Smooth muscle cell (in vitro differentiated cells): ENCODE measurements around the gene TCF12. TPM values are rescaled to one million over a fixed set of nuclear protein-coding genes. Genes with fewer than 3 reads are reported as not detected.

Experiments
- DNase-seq: peaks from one replicate; lab custom pipeline; 2025; ENCODE audit not compliant: unreplicated experiment; lab: John Stamatoyannopoulos, UW
- H2AFZ ChIP-seq: fragments of 200-600 bp; sonication (generic); 2 replicates; pipeline ENCODE4 v1.6.0; 2016; ENCODE audit warnings: antibody characterized with exemption, low read depth, mild to moderate bottlenecking
- H3F3A ChIP-seq: fragments of 200-600 bp; sonication (generic); 2 replicates; pipeline ENCODE4 v1.6.0; 2017; ENCODE audit warnings: antibody characterized with exemption, low read depth
- H3K27ac ChIP-seq: fragments of 200-600 bp; sonication (generic); 2 replicates; pipeline ENCODE4 v1.5.1; 2016; ENCODE audit warnings: low read depth, mild to moderate bottlenecking
- H3K27me3 ChIP-seq: fragments of 200-600 bp; sonication (generic); 2 replicates; pipeline ENCODE4 v1.6.1; 2016; ENCODE audit warnings: low read depth, mild to moderate bottlenecking
- H3K36me3 ChIP-seq: fragments of 200-600 bp; sonication (generic); 2 replicates; pipeline ENCODE4 v1.5.1; 2016; ENCODE audit warnings: low read depth
- H3K4me1 ChIP-seq: fragments of 200-600 bp; sonication (generic); 2 replicates; pipeline ENCODE4 v1.5.1; 2016; ENCODE audit warnings: low read depth
- H3K4me2 ChIP-seq: fragments of 200-600 bp; sonication (generic); 2 replicates; pipeline ENCODE4 v1.6.0; 2016; ENCODE audit warnings: mild to moderate bottlenecking
- H3K4me3 ChIP-seq: fragments of 200-600 bp; sonication (generic); 2 replicates; pipeline ENCODE4 v1.5.1; 2016; ENCODE audit warnings: mild to moderate bottlenecking
- H3K79me2 ChIP-seq: fragments of 200-600 bp; sonication (generic); 2 replicates; pipeline ENCODE4 v1.6.0; 2016; ENCODE audit warnings: low read depth, mild to moderate bottlenecking
- H3K9ac ChIP-seq: fragments of 200-600 bp; sonication (generic); 2 replicates; pipeline ENCODE4 v1.6.0; 2016; ENCODE audit warnings: low read depth
- H3K9me3 ChIP-seq: fragments of 200-600 bp; sonication (generic); replicated peaks from 2 replicates; pipeline ENCODE4 v1.5.1; 2016; ENCODE audit warnings: low read depth
- H4K20me1 ChIP-seq: fragments of 200-600 bp; sonication (generic); 2 replicates; pipeline ENCODE4 v1.6.0; 2016; ENCODE audit warnings: low read depth
- CTCF ChIP-seq: fragments of 200-600 bp; sonication (generic); IDR thresholded peaks from 2 replicates; pipeline ENCODE4 v1.5.1; 2017; ENCODE audit warnings: borderline replicate concordance, mild to moderate bottlenecking, antibody characterized with exemption; ENCODE audit not compliant: insufficient read depth, poor library complexity, severe bottlenecking
- WGBS: methylation state at CpG from one replicate; pipeline ENCODE4 v1.1.7; 2016; ENCODE audit warnings: low lambda C conversion rate; 5-methylcytosine and 5-hydroxymethylcytosine counted together
- polyA plus RNA-seq: library from polyadenylated mRNA; unstranded; fragments of >200 nt; fragmentation: Nextera tagmentation; extraction: Ambion mirVana; gene quantifications from 2 replicates; pipeline ENCODE4 v1.2.1, GENCODE V29; 2016
- total RNA-seq: library from RNA; depleted of rRNA; stranded (reverse); fragments of >200 nt; gene quantifications from 2 replicates; pipeline ENCODE4 v1.2.3, GENCODE V29; 2014

The TCF12 gene
- total and polyA plus RNA-seq, 2 experiments from 2014 or later, result 54.1 to 302 TPM

- Histone ChIP-seq H3K79me2 (peaks cover 98% of the 10 kb centered on the region), H3K27me3 (no peaks in the 10 kb centered on the region), H3K4me2 (no peak overlapping the region), H3K9me3 (no peaks in the 10 kb centered on the region), H3K36me3 (no peaks in the 10 kb centered on the region), H3K4me1 (peaks cover 7% of the 10 kb centered on the region), H4K20me1 (peaks cover 97% of the 10 kb centered on the region), H3K27ac (no peak overlapping the region), H2AFZ (no peak overlapping the region), H3K9ac (no peak overlapping the region), H3F3A (no peaks in the 10 kb centered on the region), H3K4me3 (no peak overlapping the region)
- WGBS, result 87% methylated on average over 1 of the region's 1 CpG
- no peak for TF ChIP-seq CTCF
- DNase-seq, result no peak
Measured at GRCh38 chr15:56973463-56973862, 55.0 kb downstream of the TCF12 start.

GRCh38 chr15:56977232-56977631, 58.8 kb downstream of the TCF12 start:
- Histone ChIP-seq H3K79me2 (peaks cover 98% of the 10 kb centered on the region), H2AFZ (no peak overlapping the region), H3K36me3 (no peaks in the 10 kb centered on the region), H3K27ac (no peak overlapping the region), H4K20me1 (peaks cover 97% of the 10 kb centered on the region), H3K4me3 (no peak overlapping the region), H3F3A (no peaks in the 10 kb centered on the region), H3K9ac (no peak overlapping the region), H3K4me1 (no peaks in the 10 kb centered on the region), H3K9me3 (no peaks in the 10 kb centered on the region), H3K4me2 (no peak overlapping the region), H3K27me3 (no peaks in the 10 kb centered on the region)
- no peak for DNase-seq
- whole genome bisulfite sequencing, result 87% methylated on average over 9 of the region's 9 CpGs
- TF ChIP-seq CTCF, result no peak

DNA sequence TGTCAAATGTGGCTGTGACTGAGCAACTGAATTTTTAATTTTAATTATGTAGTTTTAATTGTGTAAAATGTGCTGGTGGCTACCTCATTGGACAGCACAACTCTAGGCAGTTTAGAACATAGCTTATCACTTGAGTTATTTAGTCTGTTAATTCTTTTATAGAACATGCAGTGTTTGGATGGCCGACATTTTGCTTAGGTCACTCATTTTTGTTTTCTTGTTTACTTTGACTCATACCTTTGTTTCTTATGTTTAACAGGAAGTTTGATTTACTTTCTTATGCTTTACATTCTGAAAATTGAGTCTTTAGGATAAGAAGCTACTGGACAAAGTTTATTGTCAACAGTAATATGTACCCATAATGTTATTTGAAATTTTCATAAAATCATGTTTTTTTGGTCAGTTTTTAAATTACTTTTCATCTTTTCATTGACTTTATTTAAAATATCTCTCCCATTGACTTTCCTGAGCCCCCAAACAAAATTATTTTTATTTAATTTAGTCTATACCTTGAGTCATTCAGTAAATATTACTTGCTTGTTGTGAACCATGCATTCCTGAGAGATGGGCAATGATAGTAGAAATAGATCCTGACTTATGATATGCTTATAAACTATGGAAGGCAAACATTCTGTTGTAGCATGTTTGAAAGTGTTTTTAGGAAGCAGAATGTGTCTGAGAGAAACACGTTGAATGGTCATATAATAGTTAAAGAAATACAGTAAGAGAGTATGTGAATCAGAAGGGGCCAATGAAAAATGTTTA, 60.6 kb downstream of the TCF12 start:
- Histone ChIP-seq H3K4me1 (no peaks in the 10 kb centered on the region), H3K27ac (peak overlapping the region; percentile 36), H4K20me1 (peaks cover 94% of the 10 kb centered on the region), H3K4me3 (no peak overlapping the region), H3K79me2 (peaks cover 96% of the 10 kb centered on the region), H3K9ac (no peak overlapping the region), H3K36me3 (no peaks in the 10 kb centered on the region), H2AFZ (no peak overlapping the region), H3K4me2 (no peak overlapping the region), H3K9me3 (no peaks in the 10 kb centered on the region), H3F3A (no peaks in the 10 kb centered on the region), H3K27me3 (no peaks in the 10 kb centered on the region)
- TF ChIP-seq CTCF, result no peak
- no peak for DNase-seq
- WGBS, result 86% methylated on average over 2 of the region's 2 CpGs

- no peaks in the 10 kb centered on the region for H3K36me3 ChIP-seq
- no peak overlapping the region for H3K27ac ChIP-seq
- H3K79me2 ChIP-seq, result peaks cover 96% of the 10 kb centered on the region
- H3K27me3 ChIP-seq, result no peaks in the 10 kb centered on the region
- no peaks in the 10 kb centered on the region for H3K9me3 ChIP-seq
- H3F3A ChIP-seq, result no peaks in the 10 kb centered on the region
- no peak for TF ChIP-seq CTCF
- no peak overlapping the region for H2AFZ ChIP-seq
- no peak overlapping the region for H3K4me2 ChIP-seq
- H4K20me1 ChIP-seq, result peaks cover 94% of the 10 kb centered on the region
- H3K9ac ChIP-seq, result no peak overlapping the region
- WGBS, result 65% methylated on average over 3 of the region's 3 CpGs
- DNase-seq, result no peak
- no peak overlapping the region for H3K4me3 ChIP-seq
- H3K4me1 ChIP-seq, result peaks cover 11% of the 10 kb centered on the region
Measured at GRCh38 chr15:56980473-56980872, 62.0 kb downstream of the TCF12 start.
